Activated T-helper 17 cell treated with anti-CD3 and anti-CD28 coated beads, Interleukin-2, amount 50 U/mL, for 72 hours (primary cell): Measurements from ENCODE around the gene TAAR1. TPM values are rescaled to one million over a fixed set of nuclear protein-coding genes. Genes with fewer than 3 reads are reported as not detected.
A peak's percentile ranks its signal among the peaks of the same experiment; 100 is the strongest.
"Not testable (repeated sequence)": the region's sequence is repeated elsewhere in the genome, so short reads cannot be mapped to it uniquely, and the experiment has no call there.

Experiments used
- ATAC-seq: fragments of 150-1000 bp; cut with Tn5 transposase; replicated peaks from 2 replicates; pipeline ENCODE4 v1.10.0; 2021; ENCODE audit warnings: mild to moderate bottlenecking, moderate library complexity
- H3K27ac Mint-ChIP-seq: one replicate; pipeline ENCODE4 v1.8.0; 2022; ENCODE audit warnings: mixed read lengths
- H3K27me3 Mint-ChIP-seq: one replicate; pipeline ENCODE4 v1.8.0; 2022; ENCODE audit warnings: mixed read lengths
- H3K36me3 Mint-ChIP-seq: one replicate; pipeline ENCODE4 v1.8.0; 2022; ENCODE audit warnings: low read depth, mild to moderate bottlenecking, mixed read lengths
- H3K4me1 Mint-ChIP-seq: one replicate; pipeline ENCODE4 v1.8.0; 2022; ENCODE audit warnings: mixed read lengths
- H3K4me3 Mint-ChIP-seq: one replicate; pipeline ENCODE4 v1.8.0; 2022; ENCODE audit warnings: mild to moderate bottlenecking, mixed read lengths
- H3K9me3 Mint-ChIP-seq: one replicate; pipeline ENCODE4 v1.8.0; 2022; ENCODE audit warnings: mixed read lengths
- total RNA-seq, 2 donors: library from RNA; stranded (reverse); gene quantifications; one replicate each; pipeline ENCODE4 v1.2.3, GENCODE V29; 2022

Gene TAAR1
- total RNA-seq, 2 donors from 2014 or later: not detected

- peaks cover 17% of the 10 kb centered on the region for H3K27me3 Mint-ChIP-seq
- no peaks in the 10 kb centered on the region for H3K4me1 Mint-ChIP-seq
- ATAC-seq: no peak
- no peaks in the 10 kb centered on the region for H3K36me3 Mint-ChIP-seq
- no peak overlapping the region for H3K4me3 Mint-ChIP-seq
- H3K9me3 Mint-ChIP-seq: no peaks in the 10 kb centered on the region
- H3K27ac Mint-ChIP-seq: no peak overlapping the region
Observed at GRCh38 chr6:132675002-132675401, 16.0 kb upstream of the TAAR1 start.

GRCh38 chr6:132673376-132674094 is 14.6 kb upstream of the TAAR1 start:
- Mint-ChIP-seq H3K36me3 (no peaks in the 10 kb centered on the region), H3K27me3 (peaks cover 13% of the 10 kb centered on the region), H3K9me3 (no peaks in the 10 kb centered on the region), H3K4me1 (no peaks in the 10 kb centered on the region), H3K27ac (no peak overlapping the region), H3K4me3 (no peak overlapping the region)
- ATAC-seq: no peak

- no peak overlapping the region for H3K4me3 Mint-ChIP-seq
- no peaks in the 10 kb centered on the region for H3K4me1 Mint-ChIP-seq
- H3K27me3 Mint-ChIP-seq: peaks cover 3% of the 10 kb centered on the region
- H3K36me3 Mint-ChIP-seq: no peaks in the 10 kb centered on the region
- no peak overlapping the region for H3K27ac Mint-ChIP-seq
- ATAC-seq: no peak
- no peaks in the 10 kb centered on the region for H3K9me3 Mint-ChIP-seq
Observed at GRCh38 chr6:132671295-132671694, 12.3 kb upstream of the TAAR1 start.

GRCh38 chr6:132669690-132670291 is 10.8 kb upstream of the TAAR1 start:
- Mint-ChIP-seq H3K36me3 (no peaks in the 10 kb centered on the region), H3K9me3 (no peaks in the 10 kb centered on the region), H3K27ac (no peak overlapping the region), H3K4me1 (no peaks in the 10 kb centered on the region), H3K27me3 (peaks cover 3% of the 10 kb centered on the region), H3K4me3 (no peak overlapping the region)
- ATAC-seq: peak; percentile 32

GRCh38 chr6:132666118-132666517 is 7.1 kb upstream of the TAAR1 start:
- no peak overlapping the region for H3K4me3 Mint-ChIP-seq
- ATAC-seq: no peak
- peaks cover 3% of the 10 kb centered on the region for H3K27me3 Mint-ChIP-seq
- H3K9me3 Mint-ChIP-seq: no peaks in the 10 kb centered on the region
- H3K27ac Mint-ChIP-seq: no peak overlapping the region
- H3K36me3 Mint-ChIP-seq: no peaks in the 10 kb centered on the region
- H3K4me1 Mint-ChIP-seq: no peaks in the 10 kb centered on the region

- no peak for ATAC-seq
- H3K4me3 Mint-ChIP-seq: no peak overlapping the region
- no peaks in the 10 kb centered on the region for H3K36me3 Mint-ChIP-seq
- no peaks in the 10 kb centered on the region for H3K9me3 Mint-ChIP-seq
- no peaks in the 10 kb centered on the region for H3K4me1 Mint-ChIP-seq
- no peak overlapping the region for H3K27ac Mint-ChIP-seq
- H3K27me3 Mint-ChIP-seq: no peaks in the 10 kb centered on the region
Observed at GRCh38 chr6:132664309-132665034, 5.5 kb upstream of the TAAR1 start.

- no peaks in the 10 kb centered on the region for H3K4me1 Mint-ChIP-seq
- H3K27me3 Mint-ChIP-seq: no peaks in the 10 kb centered on the region
- no peak overlapping the region for H3K4me3 Mint-ChIP-seq
- no peak for ATAC-seq
- H3K36me3 Mint-ChIP-seq: no peaks in the 10 kb centered on the region
- no peak overlapping the region for H3K27ac Mint-ChIP-seq
- no peaks in the 10 kb centered on the region for H3K9me3 Mint-ChIP-seq
Observed at GRCh38 chr6:132663661-132664060, 4.7 kb upstream of the TAAR1 start.

GRCh38 chr6:132661906-132662305 is 2.9 kb upstream of the TAAR1 start:
- no peak overlapping the region for H3K4me3 Mint-ChIP-seq
- no peaks in the 10 kb centered on the region for H3K27me3 Mint-ChIP-seq
- H3K4me1 Mint-ChIP-seq: no peaks in the 10 kb centered on the region
- no peak for ATAC-seq
- no peaks in the 10 kb centered on the region for H3K9me3 Mint-ChIP-seq
- no peak overlapping the region for H3K27ac Mint-ChIP-seq
- H3K36me3 Mint-ChIP-seq: no peaks in the 10 kb centered on the region

GRCh38 chr6:132651062-132651461 is 7.9 kb downstream of the TAAR1 start:
- peaks cover 6% of the 10 kb centered on the region for H3K27me3 Mint-ChIP-seq
- peaks cover 3% of the 10 kb centered on the region for H3K4me1 Mint-ChIP-seq
- no peak overlapping the region for H3K27ac Mint-ChIP-seq
- no peaks in the 10 kb centered on the region for H3K36me3 Mint-ChIP-seq
- no peaks in the 10 kb centered on the region for H3K9me3 Mint-ChIP-seq
- ATAC-seq: no peak
- no peak overlapping the region for H3K4me3 Mint-ChIP-seq

- Mint-ChIP-seq H3K27ac (no peak overlapping the region), H3K27me3 (peaks cover 2% of the 10 kb centered on the region), H3K9me3 (no peaks in the 10 kb centered on the region), H3K36me3 (no peaks in the 10 kb centered on the region), H3K4me3 (no peak overlapping the region), H3K4me1 (peaks cover 3% of the 10 kb centered on the region)
- no peak for ATAC-seq
Observed at GRCh38 chr6:132650429-132650828, 8.6 kb downstream of the TAAR1 start.

GRCh38 chr6:132648828-132649227 is 10.2 kb downstream of the TAAR1 start:
- H3K27ac Mint-ChIP-seq: no peak overlapping the region
- ATAC-seq: no peak
- no peak overlapping the region for H3K4me3 Mint-ChIP-seq
- H3K27me3 Mint-ChIP-seq: no peaks in the 10 kb centered on the region
- H3K9me3 Mint-ChIP-seq: no peaks in the 10 kb centered on the region
- H3K4me1 Mint-ChIP-seq: peaks cover 3% of the 10 kb centered on the region
- no peaks in the 10 kb centered on the region for H3K36me3 Mint-ChIP-seq

- H3K4me1 Mint-ChIP-seq: peaks cover 3% of the 10 kb centered on the region
- no peak overlapping the region for H3K4me3 Mint-ChIP-seq
- ATAC-seq: peak; percentile 80
- H3K36me3 Mint-ChIP-seq: no peaks in the 10 kb centered on the region
- no peak overlapping the region for H3K27ac Mint-ChIP-seq
- H3K9me3 Mint-ChIP-seq: no peaks in the 10 kb centered on the region
- H3K27me3 Mint-ChIP-seq: no peaks in the 10 kb centered on the region
Observed at GRCh38 chr6:132648356-132648755, 10.6 kb downstream of the TAAR1 start.

GRCh38 chr6:132643547-132643946 is 15.4 kb downstream of the TAAR1 start:
- Mint-ChIP-seq H3K27ac (no peak overlapping the region), H3K36me3 (no peaks in the 10 kb centered on the region), H3K27me3 (peaks cover 7% of the 10 kb centered on the region), H3K9me3 (no peaks in the 10 kb centered on the region), H3K4me3 (no peak overlapping the region), H3K4me1 (peaks cover 3% of the 10 kb centered on the region)
- no peak for ATAC-seq

GRCh38 chr6:132637135-132637534 is 21.8 kb downstream of the TAAR1 start:
- peaks cover 40% of the 10 kb centered on the region for H3K27me3 Mint-ChIP-seq
- H3K9me3 Mint-ChIP-seq, H3K4me3 Mint-ChIP-seq, H3K4me1 Mint-ChIP-seq, H3K36me3 Mint-ChIP-seq, H3K27ac Mint-ChIP-seq, ATAC-seq: not testable (repeated sequence)

- not testable (repeated sequence) for H3K36me3 Mint-ChIP-seq, H3K9me3 Mint-ChIP-seq, H3K4me1 Mint-ChIP-seq, H3K4me3 Mint-ChIP-seq, H3K27ac Mint-ChIP-seq, ATAC-seq
- peaks cover 44% of the 10 kb centered on the region for H3K27me3 Mint-ChIP-seq
Observed at GRCh38 chr6:132635906-132636305, 23.1 kb downstream of the TAAR1 start.
